ENCODE measurements around the gene SWAP70.

DNA sequence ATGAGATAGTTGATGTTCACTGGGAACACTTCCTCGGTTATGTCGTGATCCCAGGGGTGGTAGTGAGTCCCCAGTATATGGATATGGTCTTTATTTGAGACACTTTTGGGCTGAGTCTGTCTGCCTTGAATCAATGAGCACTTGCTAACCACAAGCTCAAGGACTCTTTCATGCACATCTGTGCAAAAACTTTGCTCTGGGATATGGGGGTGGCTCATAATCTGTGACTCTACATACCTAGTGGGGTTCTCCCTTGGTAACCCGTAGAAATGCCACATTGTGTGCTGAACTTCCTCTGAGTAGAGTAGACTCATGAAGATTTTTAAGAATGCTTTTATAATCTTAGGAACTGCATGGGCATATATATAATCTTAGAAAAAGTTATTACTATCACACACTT lies 69.3 kb downstream of the SWAP70 start:
- TF ChIP-seq, protein P1, sequence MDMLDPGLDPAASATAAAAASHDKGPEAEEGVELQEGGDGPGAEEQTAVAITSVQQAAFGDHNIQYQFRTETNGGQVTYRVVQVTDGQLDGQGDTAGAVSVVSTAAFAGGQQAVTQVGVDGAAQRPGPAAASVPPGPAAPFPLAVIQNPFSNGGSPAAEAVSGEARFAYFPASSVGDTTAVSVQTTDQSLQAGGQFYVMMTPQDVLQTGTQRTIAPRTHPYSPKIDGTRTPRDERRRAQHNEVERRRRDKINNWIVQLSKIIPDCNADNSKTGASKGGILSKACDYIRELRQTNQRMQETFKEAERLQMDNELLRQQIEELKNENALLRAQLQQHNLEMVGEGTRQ (CRISPR knock-in tag; IDR thresholded peaks at IDR 0.05): no peak
- TF ChIP-seq TCF7L2 (IDR thresholded peaks at IDR 0.05; ENCODE audit: low read depth, low read length) (no peak), ZBTB7A (IDR thresholded peaks at IDR 0.05; ENCODE audit: borderline replicate concordance, control insufficient read depth, low read depth, low read length) (no peak), HDAC2 (IDR thresholded peaks at IDR 0.05) (no peak), CSDE1 (IDR thresholded peaks at IDR 0.05) (no peak), SMAD3 (CRISPR knock-in tag; conservative IDR thresholded peaks at IDR 0.05) (no peak)
- TF ChIP-seq, protein P2, sequence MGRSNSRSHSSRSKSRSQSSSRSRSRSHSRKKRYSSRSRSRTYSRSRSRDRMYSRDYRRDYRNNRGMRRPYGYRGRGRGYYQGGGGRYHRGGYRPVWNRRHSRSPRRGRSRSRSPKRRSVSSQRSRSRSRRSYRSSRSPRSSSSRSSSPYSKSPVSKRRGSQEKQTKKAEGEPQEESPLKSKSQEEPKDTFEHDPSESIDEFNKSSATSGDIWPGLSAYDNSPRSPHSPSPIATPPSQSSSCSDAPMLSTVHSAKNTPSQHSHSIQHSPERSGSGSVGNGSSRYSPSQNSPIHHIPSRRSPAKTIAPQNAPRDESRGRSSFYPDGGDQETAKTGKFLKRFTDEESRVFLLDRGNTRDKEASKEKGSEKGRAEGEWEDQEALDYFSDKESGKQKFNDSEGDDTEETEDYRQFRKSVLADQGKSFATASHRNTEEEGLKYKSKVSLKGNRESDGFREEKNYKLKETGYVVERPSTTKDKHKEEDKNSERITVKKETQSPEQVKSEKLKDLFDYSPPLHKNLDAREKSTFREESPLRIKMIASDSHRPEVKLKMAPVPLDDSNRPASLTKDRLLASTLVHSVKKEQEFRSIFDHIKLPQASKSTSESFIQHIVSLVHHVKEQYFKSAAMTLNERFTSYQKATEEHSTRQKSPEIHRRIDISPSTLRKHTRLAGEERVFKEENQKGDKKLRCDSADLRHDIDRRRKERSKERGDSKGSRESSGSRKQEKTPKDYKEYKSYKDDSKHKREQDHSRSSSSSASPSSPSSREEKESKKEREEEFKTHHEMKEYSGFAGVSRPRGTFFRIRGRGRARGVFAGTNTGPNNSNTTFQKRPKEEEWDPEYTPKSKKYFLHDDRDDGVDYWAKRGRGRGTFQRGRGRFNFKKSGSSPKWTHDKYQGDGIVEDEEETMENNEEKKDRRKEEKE (IDR thresholded peaks at IDR 0.05; ENCODE audit: borderline replicate concordance in 1 of 2, control insufficient read depth in 1 of 2, low read depth in 2 of 2, low read length in 1 of 2): no peak

Data from K562 (cell line).